Measurements from ENCODE around the gene FXYD3.
"Not testable (repeated sequence)": the region's sequence is repeated elsewhere in the genome, so short reads cannot be mapped to it uniquely, and the experiment has no call there.

The FXYD3 gene

GRCh38 chr19:35151273-35152065, 35.8 kb downstream of the FXYD3 start:
- Histone ChIP-seq H2AFZ (ENCODE audit: low read depth, low read length) (no peak overlapping the region), H3K36me3 (ENCODE audit: insufficient read depth, low read length) (no peaks in the 10 kb centered on the region), H3K27me3 (ENCODE audit: insufficient read depth, low read length) (peaks cover 35% of the 10 kb centered on the region), H3K4me1 (ENCODE audit: insufficient read depth, low read length) (peaks cover 30% of the 10 kb centered on the region), H3K9me3 (ENCODE audit: low read length) (no peaks in the 10 kb centered on the region), H3K4me3 (ENCODE audit: low read length) (no peak overlapping the region)

GRCh38 chr19:35153129-35153522, 37.5 kb downstream of the FXYD3 start:
- not testable (repeated sequence) for H2AFZ ChIP-seq (ENCODE audit: low read depth, low read length); H3K9me3 ChIP-seq (ENCODE audit: low read length); H3K36me3 ChIP-seq (ENCODE audit: insufficient read depth, low read length); H3K4me3 ChIP-seq (ENCODE audit: low read length)
- peaks cover 41% of the 10 kb centered on the region for H3K27me3 ChIP-seq (ENCODE audit: insufficient read depth, low read length)
- H3K4me1 ChIP-seq (ENCODE audit: insufficient read depth, low read length): peaks cover 30% of the 10 kb centered on the region

GRCh38 chr19:35153701-35154524, 38.3 kb downstream of the FXYD3 start:
- Histone ChIP-seq H3K4me3 (ENCODE audit: low read length) (peak overlapping the region; percentile 22), H3K4me1 (ENCODE audit: insufficient read depth, low read length) (peaks cover 30% of the 10 kb centered on the region), H3K9me3 (ENCODE audit: low read length) (no peaks in the 10 kb centered on the region), H2AFZ (ENCODE audit: low read depth, low read length) (peak overlapping the region; percentile 69), H3K27me3 (ENCODE audit: insufficient read depth, low read length) (peaks cover 41% of the 10 kb centered on the region), H3K36me3 (ENCODE audit: insufficient read depth, low read length) (no peaks in the 10 kb centered on the region)

- Histone ChIP-seq H3K4me3 (ENCODE audit: low read length) (peak within 1 kb of the TSS; percentile 23), H3K36me3 (ENCODE audit: insufficient read depth, low read length) (no peaks in the 10 kb centered on the region), H3K9me3 (ENCODE audit: low read length) (no peaks in the 10 kb centered on the region)
Observed at GRCh38 chr19:35154525-35155406, 39.1 kb downstream of the FXYD3 start, which contains the start of gene FXYD5. FXYD5 (plus strand) TSS chr19:35154735; CDS start chr19:35155551, 816 bp downstream.

GRCh38 chr19:35155441-35155840, 39.8 kb downstream of the FXYD3 start:
- no peaks in the 10 kb centered on the region for H3K36me3 ChIP-seq (ENCODE audit: insufficient read depth, low read length)
- peaks cover 30% of the 10 kb centered on the region for H3K4me1 ChIP-seq (ENCODE audit: insufficient read depth, low read length)
- no peaks in the 10 kb centered on the region for H3K9me3 ChIP-seq (ENCODE audit: low read length)
- H2AFZ ChIP-seq (ENCODE audit: low read depth, low read length): peak overlapping the region; percentile 69
- H3K27me3 ChIP-seq (ENCODE audit: insufficient read depth, low read length): peaks cover 41% of the 10 kb centered on the region
- H3K4me3 ChIP-seq (ENCODE audit: low read length): no peak overlapping the region

More at GRCh38 chr19:35154525-35155406, 39.1 kb downstream of the FXYD3 start, which contains the start of gene FXYD5:
- H3K4me1 ChIP-seq (ENCODE audit: insufficient read depth, low read length): peaks cover 30% of the 10 kb centered on the region
- H3K27me3 ChIP-seq (ENCODE audit: insufficient read depth, low read length): peaks cover 41% of the 10 kb centered on the region
- H2AFZ ChIP-seq (ENCODE audit: low read depth, low read length): peak within 1 kb of the TSS; percentile 69

- H2AFZ ChIP-seq (ENCODE audit: low read depth, low read length): no peak overlapping the region
- no peaks in the 10 kb centered on the region for H3K9me3 ChIP-seq (ENCODE audit: low read length)
- peaks cover 30% of the 10 kb centered on the region for H3K4me1 ChIP-seq (ENCODE audit: insufficient read depth, low read length)
- peaks cover 39% of the 10 kb centered on the region for H3K27me3 ChIP-seq (ENCODE audit: insufficient read depth, low read length)
- no peaks in the 10 kb centered on the region for H3K36me3 ChIP-seq (ENCODE audit: insufficient read depth, low read length)
- no peak overlapping the region for H3K4me3 ChIP-seq (ENCODE audit: low read length)
Observed at GRCh38 chr19:35155981-35156672, 40.5 kb downstream of the FXYD3 start.

GRCh38 chr19:35156673-35157014, 41.0 kb downstream of the FXYD3 start:
- no peak overlapping the region for H3K4me3 ChIP-seq (ENCODE audit: low read length)
- H3K4me1 ChIP-seq (ENCODE audit: insufficient read depth, low read length): peaks cover 30% of the 10 kb centered on the region
- no peak overlapping the region for H2AFZ ChIP-seq (ENCODE audit: low read depth, low read length)
- H3K9me3 ChIP-seq (ENCODE audit: low read length): no peaks in the 10 kb centered on the region
- no peaks in the 10 kb centered on the region for H3K36me3 ChIP-seq (ENCODE audit: insufficient read depth, low read length)
- peaks cover 37% of the 10 kb centered on the region for H3K27me3 ChIP-seq (ENCODE audit: insufficient read depth, low read length)

- Histone ChIP-seq H3K9me3 (ENCODE audit: low read length) (peaks cover 1% of the 10 kb centered on the region), H3K4me3 (ENCODE audit: low read length) (no peak overlapping the region), H3K4me1 (ENCODE audit: insufficient read depth, low read length) (peaks cover 26% of the 10 kb centered on the region), H3K27me3 (ENCODE audit: insufficient read depth, low read length) (peaks cover 37% of the 10 kb centered on the region), H3K36me3 (ENCODE audit: insufficient read depth, low read length) (no peaks in the 10 kb centered on the region), H2AFZ (ENCODE audit: low read depth, low read length) (no peak overlapping the region)
Observed at GRCh38 chr19:35157431-35157830, 41.8 kb downstream of the FXYD3 start.

GRCh38 chr19:35159606-35160005, 44.0 kb downstream of the FXYD3 start:
- peaks cover 1% of the 10 kb centered on the region for H3K9me3 ChIP-seq (ENCODE audit: low read length)
- no peaks in the 10 kb centered on the region for H3K36me3 ChIP-seq (ENCODE audit: insufficient read depth, low read length)
- no peak overlapping the region for H2AFZ ChIP-seq (ENCODE audit: low read depth, low read length)
- no peak overlapping the region for H3K4me3 ChIP-seq (ENCODE audit: low read length)
- peaks cover 23% of the 10 kb centered on the region for H3K27me3 ChIP-seq (ENCODE audit: insufficient read depth, low read length)
- peaks cover 20% of the 10 kb centered on the region for H3K4me1 ChIP-seq (ENCODE audit: insufficient read depth, low read length)

GRCh38 chr19:35160629-35161433, 45.2 kb downstream of the FXYD3 start:
- H3K36me3 ChIP-seq (ENCODE audit: insufficient read depth, low read length): no peaks in the 10 kb centered on the region
- no peak overlapping the region for H2AFZ ChIP-seq (ENCODE audit: low read depth, low read length)
- peaks cover 20% of the 10 kb centered on the region for H3K4me1 ChIP-seq (ENCODE audit: insufficient read depth, low read length)
- no peak overlapping the region for H3K4me3 ChIP-seq (ENCODE audit: low read length)
- peaks cover 3% of the 10 kb centered on the region for H3K9me3 ChIP-seq (ENCODE audit: low read length)
- H3K27me3 ChIP-seq (ENCODE audit: insufficient read depth, low read length): peaks cover 12% of the 10 kb centered on the region

- peaks cover 23% of the 10 kb centered on the region for H3K4me1 ChIP-seq (ENCODE audit: insufficient read depth, low read length)
- no peaks in the 10 kb centered on the region for H3K36me3 ChIP-seq (ENCODE audit: insufficient read depth, low read length)
- no peak overlapping the region for H3K4me3 ChIP-seq (ENCODE audit: low read length)
- H3K27me3 ChIP-seq (ENCODE audit: insufficient read depth, low read length): peaks cover 7% of the 10 kb centered on the region
- H3K9me3 ChIP-seq (ENCODE audit: low read length): peaks cover 3% of the 10 kb centered on the region
- no peak overlapping the region for H2AFZ ChIP-seq (ENCODE audit: low read depth, low read length)
Observed at GRCh38 chr19:35161434-35161743, 45.8 kb downstream of the FXYD3 start.

All from neuron (in vitro differentiated cells).